ENCODE data around the gene XYLT1.

Gene XYLT1

DNA sequence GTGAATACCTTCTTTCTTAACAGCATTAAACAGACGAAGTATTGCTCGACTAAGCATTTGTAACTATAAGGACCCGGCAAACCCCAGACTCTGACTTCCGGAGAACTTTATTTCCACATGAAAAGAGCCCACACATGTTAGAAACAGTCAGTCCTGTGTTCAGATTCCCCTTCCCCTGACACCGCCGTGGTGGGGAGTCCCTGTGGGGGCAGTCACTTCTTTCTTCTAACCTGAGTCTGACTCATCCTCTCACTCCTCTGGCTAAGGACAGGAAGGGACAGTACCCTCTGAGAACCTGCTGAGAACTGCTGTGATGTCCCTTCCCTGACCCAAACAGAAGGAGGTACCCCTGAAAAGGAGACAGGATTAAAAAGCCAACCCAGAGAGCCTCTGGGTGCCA lies 165.1 kb downstream of the XYLT1 start:
- CTCF ChIA-PET, result no interaction called here
- TF ChIP-seq, protein P1, sequence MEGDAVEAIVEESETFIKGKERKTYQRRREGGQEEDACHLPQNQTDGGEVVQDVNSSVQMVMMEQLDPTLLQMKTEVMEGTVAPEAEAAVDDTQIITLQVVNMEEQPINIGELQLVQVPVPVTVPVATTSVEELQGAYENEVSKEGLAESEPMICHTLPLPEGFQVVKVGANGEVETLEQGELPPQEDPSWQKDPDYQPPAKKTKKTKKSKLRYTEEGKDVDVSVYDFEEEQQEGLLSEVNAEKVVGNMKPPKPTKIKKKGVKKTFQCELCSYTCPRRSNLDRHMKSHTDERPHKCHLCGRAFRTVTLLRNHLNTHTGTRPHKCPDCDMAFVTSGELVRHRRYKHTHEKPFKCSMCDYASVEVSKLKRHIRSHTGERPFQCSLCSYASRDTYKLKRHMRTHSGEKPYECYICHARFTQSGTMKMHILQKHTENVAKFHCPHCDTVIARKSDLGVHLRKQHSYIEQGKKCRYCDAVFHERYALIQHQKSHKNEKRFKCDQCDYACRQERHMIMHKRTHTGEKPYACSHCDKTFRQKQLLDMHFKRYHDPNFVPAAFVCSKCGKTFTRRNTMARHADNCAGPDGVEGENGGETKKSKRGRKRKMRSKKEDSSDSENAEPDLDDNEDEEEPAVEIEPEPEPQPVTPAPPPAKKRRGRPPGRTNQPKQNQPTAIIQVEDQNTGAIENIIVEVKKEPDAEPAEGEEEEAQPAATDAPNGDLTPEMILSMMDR (conservative IDR thresholded peaks at IDR 0.05; ENCODE audit: low read depth), result no peak
- H3K27ac ChIP-seq, result no peak overlapping the region
- POLR2A ChIA-PET (ENCODE audit: low non-redundant PET), result no interaction called here
- no peak for DNase-seq (ENCODE audit: low spot score)

DNA sequence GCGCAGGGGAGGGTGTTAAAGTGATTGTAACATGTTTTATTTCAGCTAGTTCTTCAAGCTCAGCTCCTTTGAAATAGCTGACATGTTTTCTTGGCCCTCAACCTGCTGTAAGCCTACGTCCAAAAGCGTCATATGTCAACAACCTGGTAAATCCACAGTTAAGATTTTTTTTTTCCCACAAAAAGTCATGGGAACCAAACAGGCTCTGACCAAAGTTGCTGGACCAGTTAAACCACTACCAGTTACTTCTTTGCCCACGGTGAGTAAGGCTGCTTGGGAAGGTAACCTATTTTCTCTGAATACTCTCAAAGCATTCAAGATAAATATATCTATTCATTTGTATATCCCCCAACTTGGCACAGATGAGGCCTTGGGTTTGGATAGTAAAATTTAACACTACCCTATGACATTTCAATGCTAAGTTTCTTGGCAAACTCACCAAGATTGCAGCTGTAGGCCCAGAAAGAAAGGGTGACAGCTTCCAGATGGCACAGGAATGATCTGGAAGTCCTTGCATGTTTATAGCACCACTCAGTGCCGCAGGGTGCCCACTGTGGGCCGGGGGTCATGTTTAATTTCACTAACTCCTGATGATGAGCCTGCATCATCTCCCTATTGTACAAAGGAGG lies 166.2 kb downstream of the XYLT1 start:
- TF ChIP-seq, protein P1 (conservative IDR thresholded peaks at IDR 0.05; ENCODE audit: low read depth), result no peak
- ChIA-PET CTCF (interaction anchor here (0.6 to 0.7 kb wide), 2 partner anchors 252 to 1500 kb away, joined by 3 read pairs; no protein-coding TSS in a partner anchor), POLR2A (ENCODE audit: low non-redundant PET) (no interaction called here)
- peak; percentile 70 for DNase-seq (ENCODE audit: low spot score)
- H3K27ac ChIP-seq, result no peak overlapping the region

DNA sequence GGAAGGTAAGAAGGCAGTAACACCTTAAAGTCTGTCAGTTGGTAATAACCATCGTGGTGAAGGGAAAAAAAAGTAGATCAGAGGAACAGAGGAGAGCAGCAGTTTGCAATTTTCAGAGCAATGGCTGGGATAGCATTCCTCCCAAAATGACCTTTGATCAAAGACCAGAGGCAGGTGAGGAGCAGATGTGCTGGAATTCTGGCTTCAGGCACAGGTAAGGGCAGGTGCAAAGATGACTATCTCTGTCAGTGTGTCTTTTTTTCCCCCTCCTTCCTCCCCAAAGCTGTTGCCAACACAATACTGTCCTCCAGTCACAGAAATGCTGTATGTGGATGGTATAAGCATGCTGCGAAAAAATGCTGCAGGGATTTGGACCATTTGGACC lies 166.7 kb downstream of the XYLT1 start:
- no peak for DNase-seq (ENCODE audit: low spot score)
- POLR2A ChIA-PET (ENCODE audit: low non-redundant PET), result no interaction called here
- CTCF ChIA-PET, result interaction anchor here (0.7 kb wide), 1 partner anchor 253 kb away, joined by 3 read pairs; no protein-coding TSS in a partner anchor
- H3K27ac ChIP-seq, result no peak overlapping the region
- TF ChIP-seq, protein P1 (conservative IDR thresholded peaks at IDR 0.05; ENCODE audit: low read depth), result no peak

DNA sequence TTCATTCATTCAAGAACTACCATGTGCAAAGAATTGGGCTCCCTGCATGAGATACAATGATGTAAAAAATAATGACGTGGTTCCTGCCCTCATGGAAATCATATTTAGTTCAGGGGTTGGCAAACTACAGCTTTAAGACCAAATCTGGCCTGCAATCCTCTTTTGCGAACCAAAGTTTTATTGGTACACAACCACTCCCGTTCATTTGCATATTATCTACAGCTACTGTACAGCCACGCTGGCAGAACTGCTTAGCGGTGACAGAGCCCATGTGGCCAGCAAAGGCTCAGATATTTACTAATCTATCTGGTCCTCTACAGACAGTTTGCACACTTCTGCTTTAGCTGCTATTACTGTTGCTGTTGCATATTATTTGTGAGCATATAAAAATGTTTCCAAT lies 167.7 kb downstream of the XYLT1 start:
- ChIA-PET POLR2A (ENCODE audit: low non-redundant PET) (interaction anchor here (0.6 kb wide), 1 partner anchor 68 kb away, joined by 3 read pairs; no protein-coding TSS in a partner anchor), CTCF (interaction anchor here (0.5 kb wide), 1 partner anchor 10 kb away, joined by 3 read pairs; no protein-coding TSS in a partner anchor)
- DNase-seq (ENCODE audit: low spot score), result no peak

DNA sequence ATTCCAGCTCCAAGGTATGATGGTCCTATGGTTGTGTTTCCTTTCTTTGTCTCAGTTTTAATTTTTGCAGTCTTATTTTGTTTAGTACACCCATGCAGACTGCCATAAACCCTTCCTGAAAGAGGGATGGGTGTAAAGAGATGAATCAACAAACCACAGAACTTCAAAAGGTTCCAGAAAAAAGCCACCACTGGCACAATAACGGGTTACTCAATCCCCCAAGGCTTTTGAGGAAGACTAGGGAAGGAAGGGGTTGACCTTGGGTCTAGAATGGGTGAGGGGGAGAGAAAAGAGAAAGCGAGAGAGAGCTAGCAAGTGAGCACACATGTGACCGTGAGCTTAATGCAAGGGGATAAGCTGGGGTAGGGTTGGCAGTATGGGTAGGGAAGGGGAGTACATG lies 168.1 kb downstream of the XYLT1 start:
- TF ChIP-seq, protein P1 (conservative IDR thresholded peaks at IDR 0.05; ENCODE audit: low read depth), result no peak
- DNase-seq (ENCODE audit: low spot score), result no peak
- POLR2A ChIA-PET (ENCODE audit: low non-redundant PET), result no interaction called here
- no peak overlapping the region for H3K27ac ChIP-seq
- CTCF ChIA-PET, result interaction anchor here (0.5 kb wide), 1 partner anchor 10 kb away, joined by 3 read pairs; no protein-coding TSS in a partner anchor

More for the DNA sequence above, 167.7 kb downstream of the XYLT1 start:
- no peak overlapping the region for H3K27ac ChIP-seq
- TF ChIP-seq, protein P1 (conservative IDR thresholded peaks at IDR 0.05; ENCODE audit: low read depth), result no peak

DNA sequence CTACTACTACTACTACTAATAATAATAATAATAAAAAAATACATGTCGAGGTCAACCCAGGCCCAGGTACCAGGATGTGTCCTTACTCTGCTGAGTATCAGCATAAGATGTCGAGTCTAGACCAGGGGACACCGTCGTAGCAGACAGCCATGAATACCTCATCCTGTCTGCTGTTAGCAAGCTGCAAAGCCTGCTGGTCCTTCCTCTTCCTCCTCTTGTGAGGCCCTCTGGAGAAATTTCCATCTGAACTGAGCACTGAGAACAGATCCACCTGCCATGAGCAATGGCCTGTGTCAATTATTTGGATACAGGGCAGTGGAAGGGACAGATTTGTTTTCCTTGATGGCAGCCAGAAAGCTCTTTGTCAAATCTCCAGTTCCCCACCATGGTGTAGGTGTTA lies 168.5 kb downstream of the XYLT1 start:
- TF ChIP-seq, protein P1 (conservative IDR thresholded peaks at IDR 0.05; ENCODE audit: low read depth), result no peak
- ChIA-PET CTCF (no interaction called here), POLR2A (ENCODE audit: low non-redundant PET) (no interaction called here)
- DNase-seq (ENCODE audit: low spot score), result no peak
- no peak overlapping the region for H3K27ac ChIP-seq
